Thyroid gland (tissue), 4 donors: ENCODE results near the gene GATA3. TPM values are rescaled to one million over a fixed set of nuclear protein-coding genes. Genes with fewer than 3 reads are reported as not detected.

ENCODE experiments used
- DNase-seq, 2 donors: peaks; one replicate each; pipeline ENCODE4 v3.0.0-alpha.2; 2019
- H3K27ac ChIP-seq, 3 donors: fragments of 200-600 bp; sonication (generic); 1 replicate in 2 of 3; 2 replicates in 1 of 3; pipeline ENCODE4 v1.5.1; 2016 to 2019; ENCODE audit warnings: mild to moderate bottlenecking in 1 of 3, moderate library complexity in 1 of 3
- H3K27me3 ChIP-seq: fragments of 200-600 bp; sonication (generic); one replicate; pipeline ENCODE4 v1.5.1; 2019
- H3K36me3 ChIP-seq, 2 donors: fragments of 200-600 bp; sonication (generic); one replicate each; pipeline ENCODE4 v1.5.1; 2016 to 2019
- H3K4me1 ChIP-seq, 2 donors: fragments of 200-600 bp; sonication (generic); one replicate each; pipeline ENCODE4 v1.5.1; 2017 to 2019
- H3K4me3 ChIP-seq, 3 donors: fragments of 200-600 bp; sonication (generic); replicated peaks in 1 of 3; 1 replicate in 2 of 3; 2 replicates in 1 of 3; pipeline ENCODE4 v1.5.1; 2016; ENCODE audit warnings: mild to moderate bottlenecking in 1 of 3
- H3K9me3 ChIP-seq: fragments of 200-600 bp; sonication (generic); one replicate; pipeline ENCODE4 v1.5.1; 2017
- POLR2A ChIP-seq, 2 donors: fragments of 450-650 bp; IDR thresholded peaks; one replicate each; pipeline ENCODE4 v1.6.1; 2017; ENCODE audit warnings: antibody characterized with exemption in 2 of 2, mild to moderate bottlenecking in 2 of 2, moderate library complexity in 1 of 2
- WGBS, 2 donors: methylation state at CpG; one replicate each; pipeline ENCODE4 v1.1.5; 2017; 5-methylcytosine and 5-hydroxymethylcytosine counted together
- intact Hi-C: fragments of 100-400 bp; cut with DNase I; formaldehyde crosslinking; loops from one replicate; pipeline ENCODE4 v1.15.1; 2023
- total RNA-seq, 4 donors: library from RNA; depleted of rRNA; stranded (reverse); fragments of >200 nt; gene quantifications; one replicate each; pipeline ENCODE4 v1.2.3, GENCODE V29; 2016
- TF ChIP-seq, protein P1 (sequence below), 6 experiments: fragments of 200-600 bp in 3 of 6; fragments of 450-650 bp in 3 of 6; sonication (generic) in 3 of 6; IDR thresholded peaks; one replicate each; pipeline ENCODE4 v1.5.1; 2016 to 2019; ENCODE audit warnings: antibody characterized with exemption in 6 of 6, mild to moderate bottlenecking in 2 of 6, inconsistent platforms in 1 of 6, moderate library complexity in 1 of 6

Gene GATA3
- total RNA-seq, 4 donors from 2014 or later, result 1.1 to 3.8 (median 1.9) TPM

DNA sequence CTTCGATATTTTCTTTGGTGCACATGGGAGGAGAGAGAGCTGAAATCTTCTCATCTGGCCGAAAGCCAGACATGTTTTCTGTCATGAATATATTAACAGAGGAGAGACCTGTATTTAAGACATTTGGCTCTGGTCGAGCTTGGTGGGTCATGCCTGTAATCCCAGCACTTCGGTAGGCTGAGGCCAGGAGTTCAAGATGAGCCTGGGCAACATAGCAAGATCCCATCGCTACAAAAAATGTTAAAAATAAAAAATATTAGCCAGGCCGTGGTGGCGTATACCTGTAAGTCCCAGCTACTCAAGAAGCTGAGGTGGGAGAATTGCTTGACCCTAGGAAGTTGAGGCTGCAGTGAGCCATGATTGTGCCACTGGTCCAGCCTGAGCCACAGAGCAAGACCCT lies 21.9 kb upstream of the GATA3 start:
- Histone ChIP-seq H3K27me3 (peaks cover 34% of the 10 kb centered on the region), H3K4me3 (no peak overlapping the region), H3K36me3 (no peaks in the 10 kb centered on the region), H3K27ac (no peak overlapping the region), H3K4me1 (peaks cover 15 to 33% of the 10 kb centered on the region in 2 donors), H3K9me3 (no peaks in the 10 kb centered on the region)
- TF ChIP-seq, protein P1, sequence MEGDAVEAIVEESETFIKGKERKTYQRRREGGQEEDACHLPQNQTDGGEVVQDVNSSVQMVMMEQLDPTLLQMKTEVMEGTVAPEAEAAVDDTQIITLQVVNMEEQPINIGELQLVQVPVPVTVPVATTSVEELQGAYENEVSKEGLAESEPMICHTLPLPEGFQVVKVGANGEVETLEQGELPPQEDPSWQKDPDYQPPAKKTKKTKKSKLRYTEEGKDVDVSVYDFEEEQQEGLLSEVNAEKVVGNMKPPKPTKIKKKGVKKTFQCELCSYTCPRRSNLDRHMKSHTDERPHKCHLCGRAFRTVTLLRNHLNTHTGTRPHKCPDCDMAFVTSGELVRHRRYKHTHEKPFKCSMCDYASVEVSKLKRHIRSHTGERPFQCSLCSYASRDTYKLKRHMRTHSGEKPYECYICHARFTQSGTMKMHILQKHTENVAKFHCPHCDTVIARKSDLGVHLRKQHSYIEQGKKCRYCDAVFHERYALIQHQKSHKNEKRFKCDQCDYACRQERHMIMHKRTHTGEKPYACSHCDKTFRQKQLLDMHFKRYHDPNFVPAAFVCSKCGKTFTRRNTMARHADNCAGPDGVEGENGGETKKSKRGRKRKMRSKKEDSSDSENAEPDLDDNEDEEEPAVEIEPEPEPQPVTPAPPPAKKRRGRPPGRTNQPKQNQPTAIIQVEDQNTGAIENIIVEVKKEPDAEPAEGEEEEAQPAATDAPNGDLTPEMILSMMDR (IDR thresholded peaks at IDR 0.05), result no peak
- no peak for TF ChIP-seq POLR2A (IDR thresholded peaks at IDR 0.05)
- no peak for DNase-seq
- WGBS, 2 donors, result 95% methylated on average over 7 of the region's 7 CpGs
- intact Hi-C loops, result no loop called here

DNA sequence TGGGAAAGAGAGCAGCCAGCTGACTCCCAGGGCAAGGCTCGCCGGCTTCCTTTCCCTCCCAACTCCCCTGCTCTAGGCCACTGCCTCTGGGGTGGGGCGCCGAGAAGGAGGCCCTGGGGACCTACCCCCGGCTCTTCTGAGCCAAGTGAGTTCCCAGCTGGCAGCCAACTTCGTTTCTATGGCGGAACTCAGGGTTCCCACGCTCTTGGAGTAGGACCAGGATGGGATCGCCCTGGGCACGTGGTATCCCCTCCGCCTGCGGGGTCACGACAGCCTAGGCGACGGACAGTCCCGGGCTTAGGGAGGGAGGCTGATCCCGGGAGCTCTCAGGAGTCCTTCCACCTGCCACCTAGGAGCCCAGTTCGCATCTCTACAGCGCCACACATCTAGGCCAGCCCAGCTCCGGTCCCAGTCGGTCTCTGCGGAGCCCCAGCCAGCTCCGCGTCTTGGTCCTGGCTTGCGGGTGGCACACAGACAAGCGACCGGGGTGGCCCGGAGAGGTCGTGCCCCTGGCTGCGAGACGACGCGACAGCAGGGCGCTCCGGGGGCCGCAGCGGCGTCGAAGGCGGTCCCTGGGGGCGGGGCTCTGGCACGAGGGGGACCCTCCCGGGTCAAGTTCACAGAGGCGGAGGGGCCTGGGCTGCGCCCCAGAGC lies 20.5 kb upstream of the GATA3 start:
- intact Hi-C loops, result no loop called here
- WGBS, 2 donors, result 4 to 6% methylated on average over 19 to 21 of the region's 45 CpGs

DNA sequence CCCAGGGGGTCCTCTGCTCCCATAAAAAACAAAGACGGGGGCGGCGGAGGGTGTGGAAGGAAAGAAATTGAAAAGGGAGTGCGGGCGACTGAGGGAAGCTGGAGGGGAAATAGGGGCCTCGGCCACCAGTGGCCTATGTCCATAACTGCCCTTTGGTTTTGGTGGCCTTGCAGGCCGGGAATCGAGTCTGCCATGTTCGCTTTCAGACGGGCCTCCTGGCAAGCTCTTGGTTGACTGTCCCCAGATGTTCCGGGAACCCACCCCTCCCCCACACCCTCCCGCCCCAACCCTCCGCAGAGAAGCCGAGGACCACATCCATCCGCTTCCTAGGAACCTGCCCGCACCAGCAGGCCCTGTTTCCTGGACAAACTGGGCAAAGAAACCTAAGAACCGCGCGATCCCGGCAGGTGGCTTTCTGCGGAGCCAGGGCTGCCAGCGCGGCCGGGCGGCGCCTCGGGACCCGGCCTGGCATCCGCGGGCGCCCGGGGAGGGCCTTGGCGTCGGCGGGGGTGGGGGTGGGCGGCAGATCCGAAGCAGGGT lies 20.0 kb upstream of the GATA3 start:
- Histone ChIP-seq H3K4me1 (peaks cover 15 to 36% of the 10 kb centered on the region in 2 donors), H3K4me3 (peak overlapping the region in 1 of 3 donors; percentile 8), H3K27ac (no peak overlapping the region), H3K36me3 (no peaks in the 10 kb centered on the region), H3K9me3 (no peaks in the 10 kb centered on the region), H3K27me3 (peaks cover 53% of the 10 kb centered on the region)
- WGBS, 2 donors, result 3 to 8% methylated on average over 16 to 24 of the region's 37 CpGs
- intact Hi-C loops, result no loop called here
- TF ChIP-seq POLR2A (IDR thresholded peaks at IDR 0.05), result no peak
- TF ChIP-seq, protein P1 (IDR thresholded peaks at IDR 0.05), result no peak
- DNase-seq, result no peak

More for the DNA sequence above, 20.5 kb upstream of the GATA3 start:
- TF ChIP-seq, protein P1 (IDR thresholded peaks at IDR 0.05), result no peak
- TF ChIP-seq POLR2A (IDR thresholded peaks at IDR 0.05), result no peak
- Histone ChIP-seq H3K9me3 (no peaks in the 10 kb centered on the region), H3K4me3 (no peak overlapping the region), H3K36me3 (no peaks in the 10 kb centered on the region), H3K27me3 (peaks cover 47% of the 10 kb centered on the region), H3K4me1 (peaks cover 15 to 36% of the 10 kb centered on the region in 2 donors), H3K27ac (no peak overlapping the region)
- DNase-seq, result no peak

DNA sequence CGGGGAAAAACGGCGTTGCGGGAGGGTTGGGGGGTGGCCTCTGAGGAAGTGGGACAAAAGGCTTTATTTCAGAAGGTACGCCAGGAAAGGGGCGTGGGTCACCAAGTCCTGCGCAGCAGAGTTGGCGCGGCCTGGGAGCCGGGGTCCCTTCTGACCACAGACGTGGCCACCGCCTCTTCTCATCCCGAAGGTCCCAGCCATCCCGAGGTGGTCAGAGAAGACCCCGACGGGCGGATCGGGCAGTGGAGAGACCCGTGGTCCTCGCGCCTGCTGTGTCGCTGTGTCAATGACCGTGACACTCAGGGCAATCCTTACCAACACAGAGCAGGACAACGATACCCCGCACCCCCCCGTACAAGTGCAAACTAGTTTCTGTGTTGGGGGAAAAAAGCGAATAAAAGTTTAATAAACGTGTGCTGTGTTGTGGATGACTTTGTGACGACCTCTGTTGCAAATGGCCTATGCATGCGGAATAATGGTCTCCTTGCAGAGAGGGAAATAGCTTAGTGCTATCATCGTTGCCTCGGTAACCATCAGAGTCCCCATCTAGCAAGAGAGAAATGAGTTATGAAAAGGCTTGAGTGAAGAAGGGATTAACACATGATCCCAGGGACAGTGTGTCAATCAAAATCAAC lies 19.4 kb upstream of the GATA3 start:
- no peak for DNase-seq
- no peak overlapping the region for H3K27ac ChIP-seq
- intact Hi-C loops, result no loop called here
- H3K9me3 ChIP-seq, result no peaks in the 10 kb centered on the region
- 12 to 18% methylated on average over 10 to 31 of the region's 32 CpGs for WGBS, 2 donors
- peaks cover 58% of the 10 kb centered on the region for H3K27me3 ChIP-seq
- TF ChIP-seq POLR2A (IDR thresholded peaks at IDR 0.05), result no peak
- TF ChIP-seq, protein P1 (IDR thresholded peaks at IDR 0.05), result no peak
- H3K36me3 ChIP-seq, result no peaks in the 10 kb centered on the region
- H3K4me3 ChIP-seq, result peak overlapping the region in 1 of 3 donors; percentile 8
- H3K4me1 ChIP-seq, result peaks cover 15 to 36% of the 10 kb centered on the region in 2 donors
